Measurements from ENCODE around the gene SEZ6L2. TPM values are rescaled to one million over a fixed set of nuclear protein-coding genes. Genes with fewer than 3 reads are reported as not detected.
"Not testable (repeated sequence)": the region's sequence is repeated elsewhere in the genome, so short reads cannot be mapped to it uniquely, and the experiment has no call there.

Gene SEZ6L2
- total RNA-seq, 1 donor from 2014 or later, result 69.6 TPM

DNA sequence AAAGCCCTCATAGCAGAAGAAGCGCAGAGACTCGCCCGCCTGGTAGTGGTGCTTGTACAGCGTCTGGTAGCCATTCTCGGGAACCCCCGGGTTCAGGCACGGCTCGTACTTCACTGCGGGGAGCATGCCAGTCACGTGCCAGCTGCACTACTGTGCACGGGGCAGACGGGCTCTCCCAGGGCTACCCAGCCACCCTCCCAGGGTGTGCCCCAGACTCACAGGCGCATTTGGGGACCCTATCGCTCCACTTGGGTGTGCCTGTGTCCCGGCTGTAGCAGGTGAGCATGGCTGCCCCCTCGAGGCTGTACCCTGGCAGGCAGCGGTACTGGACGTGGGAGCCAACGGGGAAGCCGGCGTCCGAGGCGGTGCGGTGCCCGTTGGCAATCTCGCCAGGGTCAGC, 26.0 kb downstream of the SEZ6L2 start:
- no peak overlapping the region for H3K9ac ChIP-seq (ENCODE audit: low read length)
- Mint-ChIP-seq H3K4me1 (ENCODE audit: low read depth, unreplicated experiment) (no peaks in the 10 kb centered on the region), H3K36me3 (ENCODE audit: low read depth, unreplicated experiment) (peaks cover 8% of the 10 kb centered on the region), H3K27me3 (ENCODE audit: low read depth, unreplicated experiment) (peaks cover 20% of the 10 kb centered on the region), H3K27ac (ENCODE audit: unreplicated experiment) (no peak overlapping the region), H3K4me3 (ENCODE audit: unreplicated experiment) (no peak overlapping the region), H3K9me3 (ENCODE audit: unreplicated experiment) (peaks cover 2% of the 10 kb centered on the region)
- H2AFZ ChIP-seq (ENCODE audit: low read depth, low read length), result no peak overlapping the region
- H3K9me3 ChIP-seq (ENCODE audit: insufficient read depth, low read depth, low read length), result no peaks in the 10 kb centered on the region
- H3K4me1 ChIP-seq (ENCODE audit: insufficient read depth, low read length), result no peaks in the 10 kb centered on the region
- H3K4me3 ChIP-seq (ENCODE audit: insufficient read depth, low read depth, low read length), result no peak overlapping the region
- no peaks in the 10 kb centered on the region for H4K20me1 ChIP-seq (ENCODE audit: insufficient read depth, low read length)
- TF ChIP-seq, protein P1, sequence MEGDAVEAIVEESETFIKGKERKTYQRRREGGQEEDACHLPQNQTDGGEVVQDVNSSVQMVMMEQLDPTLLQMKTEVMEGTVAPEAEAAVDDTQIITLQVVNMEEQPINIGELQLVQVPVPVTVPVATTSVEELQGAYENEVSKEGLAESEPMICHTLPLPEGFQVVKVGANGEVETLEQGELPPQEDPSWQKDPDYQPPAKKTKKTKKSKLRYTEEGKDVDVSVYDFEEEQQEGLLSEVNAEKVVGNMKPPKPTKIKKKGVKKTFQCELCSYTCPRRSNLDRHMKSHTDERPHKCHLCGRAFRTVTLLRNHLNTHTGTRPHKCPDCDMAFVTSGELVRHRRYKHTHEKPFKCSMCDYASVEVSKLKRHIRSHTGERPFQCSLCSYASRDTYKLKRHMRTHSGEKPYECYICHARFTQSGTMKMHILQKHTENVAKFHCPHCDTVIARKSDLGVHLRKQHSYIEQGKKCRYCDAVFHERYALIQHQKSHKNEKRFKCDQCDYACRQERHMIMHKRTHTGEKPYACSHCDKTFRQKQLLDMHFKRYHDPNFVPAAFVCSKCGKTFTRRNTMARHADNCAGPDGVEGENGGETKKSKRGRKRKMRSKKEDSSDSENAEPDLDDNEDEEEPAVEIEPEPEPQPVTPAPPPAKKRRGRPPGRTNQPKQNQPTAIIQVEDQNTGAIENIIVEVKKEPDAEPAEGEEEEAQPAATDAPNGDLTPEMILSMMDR (IDR thresholded peaks at IDR 0.05; ENCODE audit: insufficient read depth, low read depth, low read length), result no peak
- TF ChIP-seq EZH2 (IDR thresholded peaks at IDR 0.05; ENCODE audit: insufficient read depth, low read length), result no peak
- no peak overlapping the region for H3K4me2 ChIP-seq (ENCODE audit: low read length)
- H3K27ac ChIP-seq (ENCODE audit: low read depth, low read length), result no peak overlapping the region
- no peak for DNase-seq (ENCODE audit: low read depth)
- no peaks in the 10 kb centered on the region for H3K36me3 ChIP-seq (ENCODE audit: insufficient read depth, low read length)
- H3K27me3 ChIP-seq (ENCODE audit: insufficient read depth, low read length), result peaks cover 15% of the 10 kb centered on the region
- no peaks in the 10 kb centered on the region for H3K79me2 ChIP-seq (ENCODE audit: insufficient read depth, low read length)
- FAIRE-seq, result no peak

DNA sequence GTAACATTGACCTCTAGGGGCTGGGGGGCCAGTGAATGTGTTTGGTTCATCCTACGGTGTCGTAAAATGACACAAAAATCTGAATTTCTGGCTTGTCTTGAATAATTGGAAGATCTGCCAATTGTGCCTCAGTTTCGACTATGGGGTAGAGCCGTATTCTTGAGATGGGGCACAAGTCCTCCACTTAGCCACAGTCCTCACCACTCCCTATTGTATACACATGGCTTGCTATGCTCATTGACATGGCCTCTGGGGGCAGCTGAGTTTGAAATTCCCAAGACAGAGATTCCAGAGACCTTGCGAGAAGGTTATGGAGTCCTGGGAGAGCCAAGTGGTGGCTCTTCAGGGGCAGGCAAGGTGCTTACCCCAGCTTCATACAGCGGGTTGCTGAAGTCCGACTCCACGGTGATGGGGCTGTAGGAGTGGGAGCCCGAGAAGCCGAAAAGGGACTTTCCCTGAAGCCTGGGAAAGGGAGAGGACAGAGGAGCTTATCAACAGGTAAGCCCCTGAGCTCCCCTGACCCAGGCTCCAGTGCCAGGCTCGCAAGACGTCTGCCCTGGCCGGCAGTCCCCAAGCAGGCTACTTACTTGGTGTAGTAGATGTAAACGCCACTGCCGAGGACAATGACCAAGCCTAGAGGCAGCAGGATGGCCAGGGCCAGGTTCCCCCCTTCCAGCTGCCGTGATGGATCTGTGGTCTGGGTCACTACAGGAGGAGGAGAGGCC, 27.4 kb downstream of the SEZ6L2 start:
- Histone ChIP-seq H3K4me1 (ENCODE audit: insufficient read depth, low read length) (no peaks in the 10 kb centered on the region), H2AFZ (ENCODE audit: low read depth, low read length) (no peak overlapping the region), H3K27ac (ENCODE audit: low read depth, low read length) (no peak overlapping the region), H3K9me3 (ENCODE audit: insufficient read depth, low read depth, low read length) (no peaks in the 10 kb centered on the region), H3K9ac (ENCODE audit: low read length) (no peak overlapping the region), H3K27me3 (ENCODE audit: insufficient read depth, low read length) (peaks cover 9% of the 10 kb centered on the region), H3K4me2 (ENCODE audit: low read length) (no peak overlapping the region), H4K20me1 (ENCODE audit: insufficient read depth, low read length) (no peaks in the 10 kb centered on the region), H3K79me2 (ENCODE audit: insufficient read depth, low read length) (no peaks in the 10 kb centered on the region), H3K36me3 (ENCODE audit: insufficient read depth, low read length) (no peaks in the 10 kb centered on the region), H3K4me3 (ENCODE audit: insufficient read depth, low read depth, low read length) (no peak overlapping the region)
- TF ChIP-seq, protein P1 (IDR thresholded peaks at IDR 0.05; ENCODE audit: insufficient read depth, low read depth, low read length), result no peak
- no peak for TF ChIP-seq EZH2 (IDR thresholded peaks at IDR 0.05; ENCODE audit: insufficient read depth, low read length)
- peaks cover 16% of the 10 kb centered on the region for H3K27me3 Mint-ChIP-seq (ENCODE audit: low read depth, unreplicated experiment)
- peaks cover 6% of the 10 kb centered on the region for H3K36me3 Mint-ChIP-seq (ENCODE audit: low read depth, unreplicated experiment)
- FAIRE-seq, result no peak
- DNase-seq (ENCODE audit: low read depth), result no peak
- no peak overlapping the region for H3K27ac Mint-ChIP-seq (ENCODE audit: unreplicated experiment)
- H3K4me3 Mint-ChIP-seq (ENCODE audit: unreplicated experiment), result no peak overlapping the region
- H3K4me1 Mint-ChIP-seq (ENCODE audit: low read depth, unreplicated experiment), result no peaks in the 10 kb centered on the region
- H3K9me3 Mint-ChIP-seq (ENCODE audit: unreplicated experiment), result no peaks in the 10 kb centered on the region

DNA sequence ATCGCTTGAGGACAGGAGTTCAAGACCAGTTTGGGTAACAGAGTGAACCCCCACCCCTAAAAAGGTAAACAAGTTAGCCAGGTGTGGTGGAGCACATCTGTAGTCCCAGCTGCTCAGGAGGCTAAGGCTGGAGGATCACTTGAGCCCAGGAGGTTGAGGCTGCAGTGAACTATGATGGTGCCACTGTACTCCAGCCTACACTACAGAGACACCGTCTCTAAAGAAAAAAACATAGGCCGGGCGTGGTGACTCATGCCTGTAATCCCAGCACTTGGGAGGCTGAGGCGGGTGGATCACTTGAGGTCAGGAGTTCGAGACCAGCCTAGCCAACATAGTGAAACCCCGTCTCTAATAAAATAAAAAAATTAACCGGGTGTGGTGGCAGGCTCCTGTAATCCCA, 30.3 kb downstream of the SEZ6L2 start:
- H4K20me1 ChIP-seq (ENCODE audit: insufficient read depth, low read length); H3K27me3 ChIP-seq (ENCODE audit: insufficient read depth, low read length); DNase-seq (ENCODE audit: low read depth); H3K4me1 Mint-ChIP-seq (ENCODE audit: low read depth, unreplicated experiment); H3K9ac ChIP-seq (ENCODE audit: low read length); H3K4me1 ChIP-seq (ENCODE audit: insufficient read depth, low read length); H3K4me3 ChIP-seq (ENCODE audit: insufficient read depth, low read depth, low read length); H3K9me3 ChIP-seq (ENCODE audit: insufficient read depth, low read depth, low read length); H3K36me3 Mint-ChIP-seq (ENCODE audit: low read depth, unreplicated experiment); H3K27me3 Mint-ChIP-seq (ENCODE audit: low read depth, unreplicated experiment); H2AFZ ChIP-seq (ENCODE audit: low read depth, low read length); H3K79me2 ChIP-seq (ENCODE audit: insufficient read depth, low read length); H3K36me3 ChIP-seq (ENCODE audit: insufficient read depth, low read length); H3K27ac Mint-ChIP-seq (ENCODE audit: unreplicated experiment); H3K4me3 Mint-ChIP-seq (ENCODE audit: unreplicated experiment); H3K27ac ChIP-seq (ENCODE audit: low read depth, low read length); H3K4me2 ChIP-seq (ENCODE audit: low read length); H3K9me3 Mint-ChIP-seq (ENCODE audit: unreplicated experiment); FAIRE-seq: not testable (repeated sequence)
